ENCODE measurements around the gene PLEKHA4. TPM values are rescaled to one million over a fixed set of nuclear protein-coding genes. Genes with fewer than 3 reads are reported as not detected.

PLEKHA4 gene
- total and polyA plus RNA-seq, 2 experiments from 2014 or later: 12.2 to 12.3 TPM

DNA sequence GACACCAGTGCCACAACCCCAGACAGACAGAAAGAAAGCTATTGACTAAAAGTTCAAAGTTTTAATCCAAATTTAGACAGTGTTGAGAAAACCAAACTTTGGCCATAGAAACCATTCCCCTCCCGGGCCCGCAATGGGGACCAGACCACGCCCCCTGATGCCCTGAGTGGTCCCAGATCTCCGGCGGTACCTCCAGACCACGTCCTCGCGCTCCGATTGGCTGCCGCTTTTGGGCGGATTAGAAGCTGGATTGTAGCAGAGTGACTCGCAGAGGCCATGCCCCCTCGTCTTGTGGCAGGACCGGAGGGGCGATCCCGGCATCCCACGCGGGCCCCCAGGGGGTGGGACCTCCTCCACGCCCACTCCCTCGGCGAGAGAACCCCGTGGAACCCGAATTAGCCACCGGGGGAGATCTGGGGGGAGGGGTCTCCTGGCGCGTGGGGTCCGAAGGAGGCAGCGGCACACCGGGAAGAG lies 31.3 kb downstream of the PLEKHA4 start:
- Mint-ChIP-seq H3K36me3 (ENCODE audit: low read depth) (peaks cover 14% of the 10 kb centered on the region), H3K27me3 (ENCODE audit: insufficient read depth, low read depth, poor library complexity) (peaks cover 22% of the 10 kb centered on the region), H3K4me3 (peak overlapping the region; percentile 85), H3K27ac (peak overlapping the region; percentile 93), H3K4me1 (peaks cover 18% of the 10 kb centered on the region), H3K9me3 (no peaks in the 10 kb centered on the region; the same call in 2 of the 3 replicates)
- Histone ChIP-seq H3K36me3 (ENCODE audit: insufficient read depth) (no peaks in the 10 kb centered on the region), H3K4me3 (peak overlapping the region; percentile 61), H2AFZ (peak overlapping the region; percentile 69; the same call in 1 of the 2 replicates), H3K4me2 (peak overlapping the region; percentile 84), H3K27me3 (ENCODE audit: insufficient read depth) (no peaks in the 10 kb centered on the region), H3K27ac (ENCODE audit: low read depth) (peak overlapping the region; percentile 91), H3K9me2 (ENCODE audit: insufficient read depth) (no peaks in the 10 kb centered on the region), H3K4me1 (ENCODE audit: insufficient read depth) (peaks cover 3% of the 10 kb centered on the region; the same call in 1 of the 2 replicates), H3K79me2 (replicated peaks; ENCODE audit: insufficient read depth) (no peaks in the 10 kb centered on the region), H4K20me1 (replicated peaks; ENCODE audit: insufficient read depth) (no peaks in the 10 kb centered on the region), H3F3A (replicated peaks; ENCODE audit: low read depth) (peaks cover 8% of the 10 kb centered on the region)
- DNase-seq (ENCODE audit: low spot score) (peak; percentile 99), ATAC-seq (peak; percentile 89)
- peak; percentile 49; the same call in 1 of the 2 replicates for TF ChIP-seq POLR2AphosphoS5 (IDR thresholded peaks at IDR 0.05; ENCODE audit: low read depth)
- TF ChIP-seq, protein P1, sequence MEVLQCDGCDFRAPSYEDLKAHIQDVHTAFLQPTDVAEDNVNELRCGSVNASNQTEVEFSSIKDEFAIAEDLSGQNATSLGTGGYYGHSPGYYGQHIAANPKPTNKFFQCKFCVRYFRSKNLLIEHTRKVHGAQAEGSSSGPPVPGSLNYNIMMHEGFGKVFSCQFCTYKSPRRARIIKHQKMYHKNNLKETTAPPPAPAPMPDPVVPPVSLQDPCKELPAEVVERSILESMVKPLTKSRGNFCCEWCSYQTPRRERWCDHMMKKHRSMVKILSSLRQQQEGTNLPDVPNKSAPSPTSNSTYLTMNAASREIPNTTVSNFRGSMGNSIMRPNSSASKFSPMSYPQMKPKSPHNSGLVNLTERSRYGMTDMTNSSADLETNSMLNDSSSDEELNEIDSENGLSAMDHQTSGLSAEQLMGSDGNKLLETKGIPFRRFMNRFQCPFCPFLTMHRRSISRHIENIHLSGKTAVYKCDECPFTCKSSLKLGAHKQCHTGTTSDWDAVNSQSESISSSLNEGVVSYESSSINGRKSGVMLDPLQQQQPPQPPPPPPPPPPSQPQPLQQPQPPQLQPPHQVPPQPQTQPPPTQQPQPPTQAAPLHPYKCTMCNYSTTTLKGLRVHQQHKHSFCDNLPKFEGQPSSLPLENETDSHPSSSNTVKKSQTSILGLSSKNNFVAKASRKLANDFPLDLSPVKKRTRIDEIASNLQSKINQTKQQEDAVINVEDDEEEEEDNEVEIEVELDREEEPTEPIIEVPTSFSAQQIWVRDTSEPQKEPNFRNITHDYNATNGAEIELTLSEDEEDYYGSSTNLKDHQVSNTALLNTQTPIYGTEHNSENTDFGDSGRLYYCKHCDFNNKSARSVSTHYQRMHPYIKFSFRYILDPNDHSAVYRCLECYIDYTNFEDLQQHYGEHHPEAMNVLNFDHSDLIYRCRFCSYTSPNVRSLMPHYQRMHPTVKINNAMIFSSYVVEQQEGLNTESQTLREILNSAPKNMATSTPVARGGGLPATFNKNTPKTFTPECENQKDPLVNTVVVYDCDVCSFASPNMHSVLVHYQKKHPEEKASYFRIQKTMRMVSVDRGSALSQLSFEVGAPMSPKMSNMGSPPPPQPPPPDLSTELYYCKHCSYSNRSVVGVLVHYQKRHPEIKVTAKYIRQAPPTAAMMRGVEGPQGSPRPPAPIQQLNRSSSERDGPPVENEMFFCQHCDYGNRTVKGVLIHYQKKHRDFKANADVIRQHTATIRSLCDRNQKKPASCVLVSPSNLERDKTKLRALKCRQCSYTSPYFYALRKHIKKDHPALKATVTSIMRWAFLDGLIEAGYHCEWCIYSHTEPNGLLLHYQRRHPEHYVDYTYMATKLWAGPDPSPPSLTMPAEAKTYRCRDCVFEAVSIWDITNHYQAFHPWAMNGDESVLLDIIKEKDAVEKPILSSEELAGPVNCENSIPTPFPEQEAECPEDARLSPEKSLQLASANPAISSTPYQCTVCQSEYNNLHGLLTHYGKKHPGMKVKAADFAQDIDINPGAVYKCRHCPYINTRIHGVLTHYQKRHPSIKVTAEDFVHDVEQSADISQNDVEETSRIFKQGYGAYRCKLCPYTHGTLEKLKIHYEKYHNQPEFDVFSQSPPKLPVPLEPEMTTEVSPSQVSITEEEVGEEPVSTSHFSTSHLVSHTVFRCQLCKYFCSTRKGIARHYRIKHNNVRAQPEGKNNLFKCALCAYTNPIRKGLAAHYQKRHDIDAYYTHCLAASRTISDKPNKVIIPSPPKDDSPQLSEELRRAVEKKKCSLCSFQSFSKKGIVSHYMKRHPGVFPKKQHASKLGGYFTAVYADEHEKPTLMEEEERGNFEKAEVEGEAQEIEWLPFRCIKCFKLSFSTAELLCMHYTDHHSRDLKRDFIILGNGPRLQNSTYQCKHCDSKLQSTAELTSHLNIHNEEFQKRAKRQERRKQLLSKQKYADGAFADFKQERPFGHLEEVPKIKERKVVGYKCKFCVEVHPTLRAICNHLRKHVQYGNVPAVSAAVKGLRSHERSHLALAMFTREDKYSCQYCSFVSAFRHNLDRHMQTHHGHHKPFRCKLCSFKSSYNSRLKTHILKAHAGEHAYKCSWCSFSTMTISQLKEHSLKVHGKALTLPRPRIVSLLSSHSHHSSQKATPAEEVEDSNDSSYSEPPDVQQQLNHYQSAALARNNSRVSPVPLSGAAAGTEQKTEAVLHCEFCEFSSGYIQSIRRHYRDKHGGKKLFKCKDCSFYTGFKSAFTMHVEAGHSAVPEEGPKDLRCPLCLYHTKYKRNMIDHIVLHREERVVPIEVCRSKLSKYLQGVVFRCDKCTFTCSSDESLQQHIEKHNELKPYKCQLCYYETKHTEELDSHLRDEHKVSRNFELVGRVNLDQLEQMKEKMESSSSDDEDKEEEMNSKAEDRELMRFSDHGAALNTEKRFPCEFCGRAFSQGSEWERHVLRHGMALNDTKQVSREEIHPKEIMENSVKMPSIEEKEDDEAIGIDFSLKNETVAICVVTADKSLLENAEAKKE (CRISPR knock-in tag; IDR thresholded peaks at IDR 0.05): no peak

DNA sequence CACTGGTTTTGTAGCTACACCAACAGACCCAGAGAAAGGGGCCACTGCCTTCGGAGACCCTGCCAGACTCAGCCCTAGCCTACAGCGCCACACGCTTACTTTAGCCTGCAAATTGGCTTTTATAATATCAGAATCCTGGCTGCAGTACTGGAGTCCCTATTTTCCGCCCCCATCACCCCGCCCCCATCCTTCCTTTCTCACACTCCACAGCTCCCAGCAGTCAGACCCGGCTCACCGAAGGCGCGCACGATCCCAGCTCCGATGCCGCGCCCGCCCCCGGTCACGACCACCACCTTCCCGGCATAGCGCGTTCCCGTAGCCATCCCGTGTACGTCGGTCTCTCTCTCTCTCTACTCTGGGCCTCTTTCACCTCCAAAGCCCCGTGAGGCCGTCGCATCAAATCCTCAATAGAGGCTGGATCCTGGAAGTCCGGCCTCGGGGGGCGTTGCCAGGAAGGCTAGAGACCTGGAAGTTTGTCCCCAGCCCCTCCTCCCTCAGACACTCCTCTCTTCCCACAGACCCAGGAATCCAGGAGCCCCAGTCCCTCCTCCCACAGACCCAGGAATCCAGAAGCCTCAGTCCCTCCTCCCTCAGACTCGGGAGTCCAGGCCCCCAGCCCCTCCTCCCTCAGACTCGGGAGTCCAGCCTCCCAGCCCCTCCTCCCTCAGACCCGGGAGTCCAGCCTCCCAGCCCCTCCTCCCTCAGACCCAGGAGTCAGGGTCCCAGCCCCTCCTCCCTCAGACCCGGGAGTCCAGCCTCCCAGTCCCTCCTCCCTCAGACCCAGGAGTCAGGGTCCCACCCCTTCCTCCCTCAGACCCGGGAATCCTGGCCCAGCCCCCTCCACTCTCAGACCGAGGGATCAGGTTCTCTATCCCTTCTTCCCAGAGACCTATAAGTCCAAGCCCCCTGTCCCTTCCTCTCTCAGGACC lies 32.1 kb downstream of the PLEKHA4 start, which contains the start of gene HSD17B14:
Gene HSD17B14 (minus strand): TSS at position 403 of the 929 bp plus-strand sequence. CDS start 80 bp downstream, at position 323.
- Histone ChIP-seq H3K27ac (ENCODE audit: low read depth) (peak within 1 kb of the TSS; percentile 91), H3K4me3 (peak within 1 kb of the TSS; percentile 61), H3F3A (replicated peaks; ENCODE audit: low read depth) (peaks cover 8% of the 10 kb centered on the region), H2AFZ (peak within 1 kb of the TSS; percentile 83), H3K9me2 (ENCODE audit: insufficient read depth) (no peaks in the 10 kb centered on the region), H3K4me2 (peak within 1 kb of the TSS; percentile 84), H3K4me1 (ENCODE audit: insufficient read depth) (peaks cover 3% of the 10 kb centered on the region; the same call in 1 of the 2 replicates), H3K27me3 (ENCODE audit: insufficient read depth) (no peaks in the 10 kb centered on the region), H3K79me2 (replicated peaks; ENCODE audit: insufficient read depth) (no peaks in the 10 kb centered on the region), H3K36me3 (ENCODE audit: insufficient read depth) (no peaks in the 10 kb centered on the region), H4K20me1 (replicated peaks; ENCODE audit: insufficient read depth) (no peaks in the 10 kb centered on the region)
- Mint-ChIP-seq H3K36me3 (ENCODE audit: low read depth) (peaks cover 18% of the 10 kb centered on the region), H3K4me1 (peaks cover 18% of the 10 kb centered on the region), H3K27ac (peak within 1 kb of the TSS; percentile 95), H3K4me3 (peak within 1 kb of the TSS; percentile 85), H3K9me3 (no peaks in the 10 kb centered on the region; the same call in 2 of the 3 replicates), H3K27me3 (ENCODE audit: insufficient read depth, low read depth, poor library complexity) (peaks cover 22% of the 10 kb centered on the region)
- ATAC-seq: peak; percentile 63
- peak; percentile 90 for DNase-seq (ENCODE audit: low spot score)
- TF ChIP-seq EZH2phosphoT487 (IDR thresholded peaks at IDR 0.05; ENCODE audit: unreplicated experiment): no peak
- TF ChIP-seq, protein P2, sequence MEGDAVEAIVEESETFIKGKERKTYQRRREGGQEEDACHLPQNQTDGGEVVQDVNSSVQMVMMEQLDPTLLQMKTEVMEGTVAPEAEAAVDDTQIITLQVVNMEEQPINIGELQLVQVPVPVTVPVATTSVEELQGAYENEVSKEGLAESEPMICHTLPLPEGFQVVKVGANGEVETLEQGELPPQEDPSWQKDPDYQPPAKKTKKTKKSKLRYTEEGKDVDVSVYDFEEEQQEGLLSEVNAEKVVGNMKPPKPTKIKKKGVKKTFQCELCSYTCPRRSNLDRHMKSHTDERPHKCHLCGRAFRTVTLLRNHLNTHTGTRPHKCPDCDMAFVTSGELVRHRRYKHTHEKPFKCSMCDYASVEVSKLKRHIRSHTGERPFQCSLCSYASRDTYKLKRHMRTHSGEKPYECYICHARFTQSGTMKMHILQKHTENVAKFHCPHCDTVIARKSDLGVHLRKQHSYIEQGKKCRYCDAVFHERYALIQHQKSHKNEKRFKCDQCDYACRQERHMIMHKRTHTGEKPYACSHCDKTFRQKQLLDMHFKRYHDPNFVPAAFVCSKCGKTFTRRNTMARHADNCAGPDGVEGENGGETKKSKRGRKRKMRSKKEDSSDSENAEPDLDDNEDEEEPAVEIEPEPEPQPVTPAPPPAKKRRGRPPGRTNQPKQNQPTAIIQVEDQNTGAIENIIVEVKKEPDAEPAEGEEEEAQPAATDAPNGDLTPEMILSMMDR (conservative IDR thresholded peaks at IDR 0.05; ENCODE audit: low read depth in 2 of 2): peak in 1 of 2 experiments; percentile 5; a peak in 1 of 4 replicates
